Measurements from ENCODE around the gene MINDY4. TPM values are rescaled to one million over a fixed set of nuclear protein-coding genes. Genes with fewer than 3 reads are reported as not detected.

The MINDY4 gene
- total and polyA plus RNA-seq, 2 of the 8 experiments (the other 6 are each of a cell fraction or from before 2014, with no cell fraction given), result 1.3 to 3.6 TPM

DNA sequence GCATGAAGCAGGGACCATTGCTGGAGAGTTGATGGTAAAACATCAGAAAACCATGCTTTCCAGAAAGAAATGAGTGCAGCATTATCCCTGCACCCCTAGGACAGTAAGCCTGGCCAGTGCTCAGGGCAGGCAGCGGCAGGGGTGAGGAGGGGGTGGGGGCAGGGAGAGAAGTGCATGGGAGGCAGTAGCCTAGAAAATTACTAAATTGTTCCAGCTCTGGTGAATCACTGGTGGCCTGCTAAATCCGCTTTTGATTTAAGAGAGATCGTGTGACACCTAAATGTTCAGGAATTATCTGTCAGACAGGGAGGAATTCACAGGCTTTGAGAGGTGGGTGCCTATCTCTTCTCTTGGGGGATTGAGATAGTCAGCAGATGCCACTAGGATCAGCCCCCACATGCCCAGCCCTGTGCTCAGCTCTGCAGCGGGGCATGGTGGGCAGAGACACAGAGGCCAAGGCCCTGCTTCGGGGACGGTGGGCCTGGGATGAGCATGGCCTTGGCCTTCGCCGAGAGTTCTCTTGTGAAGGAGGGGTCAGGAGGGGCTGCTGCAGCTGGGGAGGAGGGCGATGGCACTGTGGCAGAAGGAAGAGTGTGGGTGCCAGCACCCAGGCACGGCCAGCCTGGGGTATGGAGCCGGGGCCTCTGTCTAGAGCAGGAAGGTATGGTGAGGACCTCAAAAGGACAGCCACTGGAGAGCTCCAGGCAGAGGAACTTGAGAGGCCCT, 135.5 kb downstream of the MINDY4 start (continued):
- TF ChIP-seq SIX5 (IDR thresholded peaks at IDR 0.05; ENCODE audit: low read depth, low read length), result no peak
- TF ChIP-seq RXRA (IDR thresholded peaks at IDR 0.05; ENCODE audit: insufficient read depth, low read depth, low read length), result no peak
- no peak for TF ChIP-seq CREB1 (IDR thresholded peaks at IDR 0.05)
- no peak for TF ChIP-seq BACH1 (IDR thresholded peaks at IDR 0.05; ENCODE audit: low read length)

All from H1 (cell line).